Activated CD8-positive, alpha-beta memory T cell treated with anti-CD3 and anti-CD28 coated beads for 48 hours (primary cell): ENCODE data around the gene PANK4.
"Not testable (repeated sequence)": the region's sequence is repeated elsewhere in the genome, so short reads cannot be mapped to it uniquely, and the experiment has no call there.

Experiments used
- DNase-seq, 3 experiments: peaks; one replicate each; pipeline ENCODE4 v3.0.0-alpha.2; 2020; ENCODE audit warnings: low read depth in 2 of 3, low spot score in 2 of 3

PANK4 gene

GRCh38 chr1:2525920-2526823, at the start of gene PANK4:
PANK4 (minus strand) TSS chr1:2526596; CDS start chr1:2526587, 9 bp downstream.
- peak; percentile 67 to 85 (median 68) for DNase-seq

DNA sequence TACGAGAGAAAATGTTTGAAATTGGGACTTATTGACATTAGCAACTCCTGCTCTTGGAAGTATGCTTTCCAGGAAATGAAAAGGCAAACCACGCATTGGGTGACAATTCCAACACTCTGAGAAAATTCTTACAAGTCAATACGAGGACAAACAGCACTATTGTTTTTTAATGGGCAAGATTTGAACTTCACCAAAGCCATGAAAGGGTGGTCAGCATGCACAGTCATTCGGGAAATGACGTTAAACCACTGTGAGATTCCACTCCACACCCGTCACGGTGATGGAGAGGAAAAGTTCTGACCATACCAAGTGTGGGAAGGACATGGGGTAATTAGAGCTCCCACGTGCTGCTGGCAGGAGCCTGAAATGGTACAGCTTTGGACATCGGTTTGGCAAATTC, 48.0 kb upstream of the PANK4 start:
- no peak for DNase-seq

- no peak for DNase-seq
Measured at GRCh38 chr1:2573250-2573920, 47.0 kb upstream of the PANK4 start.

GRCh38 chr1:2571348-2571747, 45.0 kb upstream of the PANK4 start:
- no peak for DNase-seq

DNA sequence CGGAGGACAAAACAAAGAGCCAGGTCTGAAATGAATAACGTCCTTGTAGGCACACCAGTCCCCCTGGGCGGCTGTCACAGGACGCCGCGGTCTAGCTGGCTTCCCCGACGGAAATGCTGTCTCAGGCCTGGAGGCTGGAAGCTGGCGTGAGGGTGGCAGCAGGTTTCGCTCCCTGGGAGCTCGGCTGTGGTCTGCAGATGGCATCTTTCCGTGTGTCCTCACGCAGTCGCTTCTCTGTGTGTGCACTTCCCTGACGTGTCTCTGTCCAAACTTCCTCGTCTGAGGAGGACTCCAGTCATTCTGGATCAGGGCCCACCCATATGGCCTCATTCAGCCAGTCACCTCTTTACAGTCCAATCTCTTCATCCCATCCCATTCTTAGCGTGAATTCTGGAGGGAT, 43.9 kb upstream of the PANK4 start:
- DNase-seq, result no peak

GRCh38 chr1:2569703-2570102, 43.3 kb upstream of the PANK4 start:
- not testable (repeated sequence) for DNase-seq

DNA sequence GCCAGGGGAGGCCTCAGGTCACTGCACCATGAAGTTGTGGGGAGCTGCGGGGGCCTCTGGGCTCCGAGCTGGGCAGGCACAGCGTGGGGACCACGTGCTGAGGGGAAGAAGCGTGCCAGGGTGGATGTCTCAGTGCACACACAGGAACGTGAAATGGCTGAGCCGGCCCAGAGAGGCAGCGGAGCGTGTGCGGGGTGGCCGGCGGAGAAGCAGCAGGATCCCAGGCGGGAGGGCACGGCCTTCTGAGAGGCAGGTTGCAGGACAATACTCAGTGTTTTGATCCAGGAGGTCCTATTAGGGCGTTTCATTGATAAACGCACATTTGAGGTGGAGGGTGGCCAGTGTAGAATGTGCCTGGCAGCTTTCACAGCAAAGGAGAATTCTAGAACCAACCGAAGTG, 42.7 kb upstream of the PANK4 start:
- DNase-seq, result no peak

GRCh38 chr1:2568187-2568816, 41.9 kb upstream of the PANK4 start:
- DNase-seq, result not testable (repeated sequence)

GRCh38 chr1:2567083-2567679, 40.8 kb upstream of the PANK4 start:
- DNase-seq, result no peak

DNA sequence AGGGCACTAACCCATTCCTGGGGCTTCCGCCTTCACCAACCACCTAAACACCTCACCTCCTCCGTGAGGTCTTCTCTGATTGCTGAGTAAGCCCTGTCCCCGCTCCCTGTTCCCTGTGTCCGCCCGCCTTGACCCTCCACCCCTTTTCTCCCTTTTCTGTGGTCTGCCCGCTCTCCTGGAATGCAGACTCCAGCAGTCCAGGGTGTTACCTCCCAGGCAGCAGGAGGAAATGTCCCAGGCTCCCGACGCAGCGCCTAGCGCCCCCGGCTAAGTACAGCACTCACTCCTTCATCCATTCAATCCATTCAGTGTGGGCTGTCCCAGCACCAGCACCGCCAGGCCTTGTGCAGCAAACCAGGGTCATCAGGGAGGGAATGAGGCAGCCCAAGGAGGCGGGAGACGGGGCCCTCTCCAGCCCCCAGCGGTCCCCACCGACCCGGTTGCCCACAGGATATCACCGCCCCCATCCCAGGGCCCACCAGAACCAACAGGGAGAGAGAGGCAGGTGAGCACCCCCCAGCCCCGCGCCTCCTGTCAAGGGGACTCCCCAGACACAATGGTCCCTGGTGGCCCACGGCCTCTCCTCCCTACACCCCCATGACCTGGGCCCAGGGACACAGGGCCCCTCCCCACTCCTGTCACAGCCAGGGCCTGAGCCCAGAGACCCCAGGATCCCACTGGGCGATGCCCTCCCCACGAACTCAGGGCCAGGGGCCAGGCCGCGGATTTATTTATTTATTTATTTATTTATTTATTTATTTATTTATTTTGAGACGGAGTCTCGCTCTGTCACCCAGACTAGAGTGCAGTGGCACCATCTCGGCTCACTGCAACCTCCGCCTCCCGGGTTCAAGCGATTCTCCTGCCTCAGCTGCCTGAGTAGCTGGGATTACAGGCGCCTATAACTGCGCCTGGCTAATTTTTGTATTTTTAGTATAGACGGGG, 40.0 kb upstream of the PANK4 start:
- DNase-seq, result no peak

- DNase-seq, result no peak
Measured at GRCh38 chr1:2564815-2565374, 38.5 kb upstream of the PANK4 start.

- no peak for DNase-seq
Measured at GRCh38 chr1:2564006-2564814, 37.8 kb upstream of the PANK4 start.

DNA sequence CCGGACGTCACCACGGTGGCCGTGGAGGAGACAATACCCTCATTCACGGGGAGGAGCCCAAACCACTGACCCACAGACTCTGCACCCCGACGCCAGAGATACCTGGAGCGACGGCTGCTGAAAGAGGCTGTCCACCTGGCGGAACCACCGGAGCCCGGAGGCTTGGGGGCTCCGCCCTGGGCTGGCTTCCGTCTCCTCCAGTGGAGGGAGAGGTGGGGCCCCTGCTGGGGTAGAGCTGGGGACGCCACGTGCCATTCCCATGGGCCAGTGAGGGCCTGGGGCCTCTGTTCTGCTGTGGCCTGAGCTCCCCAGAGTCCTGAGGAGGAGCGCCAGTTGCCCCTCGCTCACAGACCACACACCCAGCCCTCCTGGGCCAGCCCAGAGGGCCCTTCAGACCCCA, 36.8 kb upstream of the PANK4 start:
- no peak for DNase-seq

- no peak for DNase-seq
Measured at GRCh38 chr1:2561898-2562895, 35.8 kb upstream of the PANK4 start.

- DNase-seq, result no peak
Measured at GRCh38 chr1:2561446-2561845, 35.0 kb upstream of the PANK4 start.

DNA sequence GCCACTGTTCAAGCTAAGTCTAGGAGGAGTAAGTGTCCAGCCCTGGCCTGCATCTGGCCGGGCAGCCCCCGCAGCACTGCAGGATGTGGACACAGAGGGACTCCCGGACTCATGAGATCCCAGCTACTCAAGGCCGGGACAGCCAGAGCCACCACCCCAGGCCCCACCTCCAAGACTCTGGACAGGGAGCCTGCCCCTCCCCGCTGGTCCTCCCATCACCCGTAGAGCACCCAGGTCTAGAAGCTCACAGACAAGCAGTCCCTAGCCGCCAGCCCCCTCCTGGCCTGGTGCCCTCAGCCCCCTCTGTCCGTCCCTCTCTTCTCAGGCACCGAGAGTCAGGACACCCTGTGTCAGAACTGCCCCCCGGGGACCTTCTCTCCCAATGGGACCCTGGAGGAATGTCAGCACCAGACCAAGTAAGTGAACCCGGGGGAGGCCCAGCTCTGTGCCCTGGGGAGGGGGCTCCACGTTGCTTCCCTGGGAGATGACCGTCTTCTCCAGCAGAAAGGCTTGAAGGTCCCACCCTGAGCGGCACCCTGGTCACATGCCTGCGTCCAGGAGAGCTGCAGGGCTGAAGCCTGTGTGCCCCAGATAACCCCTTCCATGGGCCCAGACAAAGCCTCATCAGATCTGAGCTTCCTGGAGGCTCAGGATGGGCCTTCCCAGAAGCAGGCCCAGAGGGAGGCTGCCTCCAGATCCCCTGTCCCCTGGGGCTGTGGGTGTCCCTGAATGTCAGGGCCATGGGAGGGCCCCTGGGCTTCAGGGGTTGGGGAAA, 34.1 kb upstream of the PANK4 start:
- DNase-seq, result no peak
